ENCODE results near the gene ST14. TPM values are rescaled to one million over a fixed set of nuclear protein-coding genes. Genes with fewer than 3 reads are reported as not detected.

The ST14 gene
- total and polyA plus RNA-seq, 10 of the 15 experiments (the other 5 are each of a cell fraction or from before 2014, with no cell fraction given), result 0.02 to 3.9 (median 0.73) TPM; not detected in 2

GRCh38 chr11:130156108-130157022 is 3.2 kb upstream of the ST14 start:
- ATAC-seq, result no peak
- TF ChIP-seq, protein P1, sequence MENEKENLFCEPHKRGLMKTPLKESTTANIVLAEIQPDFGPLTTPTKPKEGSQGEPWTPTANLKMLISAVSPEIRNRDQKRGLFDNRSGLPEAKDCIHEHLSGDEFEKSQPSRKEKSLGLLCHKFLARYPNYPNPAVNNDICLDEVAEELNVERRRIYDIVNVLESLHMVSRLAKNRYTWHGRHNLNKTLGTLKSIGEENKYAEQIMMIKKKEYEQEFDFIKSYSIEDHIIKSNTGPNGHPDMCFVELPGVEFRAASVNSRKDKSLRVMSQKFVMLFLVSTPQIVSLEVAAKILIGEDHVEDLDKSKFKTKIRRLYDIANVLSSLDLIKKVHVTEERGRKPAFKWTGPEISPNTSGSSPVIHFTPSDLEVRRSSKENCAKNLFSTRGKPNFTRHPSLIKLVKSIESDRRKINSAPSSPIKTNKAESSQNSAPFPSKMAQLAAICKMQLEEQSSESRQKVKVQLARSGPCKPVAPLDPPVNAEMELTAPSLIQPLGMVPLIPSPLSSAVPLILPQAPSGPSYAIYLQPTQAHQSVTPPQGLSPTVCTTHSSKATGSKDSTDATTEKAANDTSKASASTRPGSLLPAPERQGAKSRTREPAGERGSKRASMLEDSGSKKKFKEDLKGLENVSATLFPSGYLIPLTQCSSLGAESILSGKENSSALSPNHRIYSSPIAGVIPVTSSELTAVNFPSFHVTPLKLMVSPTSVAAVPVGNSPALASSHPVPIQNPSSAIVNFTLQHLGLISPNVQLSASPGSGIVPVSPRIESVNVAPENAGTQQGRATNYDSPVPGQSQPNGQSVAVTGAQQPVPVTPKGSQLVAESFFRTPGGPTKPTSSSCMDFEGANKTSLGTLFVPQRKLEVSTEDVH (IDR thresholded peaks at IDR 0.05; ENCODE audit: low read depth, partially characterized antibody), result no peak
- TF ChIP-seq SPI1 (IDR thresholded peaks at IDR 0.05; ENCODE audit: borderline replicate concordance, insufficient read depth, low read depth, low read length), result peak; percentile 65
- TF ChIP-seq CHD4 (IDR thresholded peaks at IDR 0.05), result no peak
- no peak for TF ChIP-seq CREB1 (IDR thresholded peaks at IDR 0.05; ENCODE audit: low read depth)
- TF ChIP-seq RAD21 (IDR thresholded peaks at IDR 0.05; ENCODE audit: insufficient read depth, low read depth, low read length), result no peak
- ChIA-PET RAD21 (ENCODE audit: unreplicated experiment) (no interaction called here), CTCF (interaction anchor here (0.6 to 1.4 kb wide), 3 partner anchors 11 to 270 kb away, joined by 3 read pairs; no protein-coding TSS in a partner anchor), POLR2A (no interaction called here), SMC1A (ENCODE audit: uncharacterized antibody, unreplicated experiment) (no interaction called here)
- no peaks in the 10 kb centered on the region for H3K79me2 ChIP-seq (ENCODE audit: control insufficient read depth, insufficient read depth, low read length)
- no peak overlapping the region for H3K4me3 ChIP-seq
- no TSS peak for BruUV-seq (replicated peaks)
- intact Hi-C loops (cut with micrococcal nuclease; ENCODE audit: unreplicated experiment) (no loop called here), in situ Hi-C loops (cut with MboI) (no loop called here)
- H3K27ac ChIP-seq (ENCODE audit: control insufficient read depth, insufficient read depth), result no peak overlapping the region
- no peak for FAIRE-seq
- H3K4me1 ChIP-seq (ENCODE audit: control insufficient read depth, insufficient read depth, low read length), result peaks cover 23% of the 10 kb centered on the region; the same call in 1 of the 2 replicates
- no peak overlapping the region for H2AFZ ChIP-seq (ENCODE audit: control insufficient read depth, low read depth, low read length)
- H3K4me2 ChIP-seq (ENCODE audit: control insufficient read depth, insufficient read depth), result no peak overlapping the region
- H3K36me3 ChIP-seq (ENCODE audit: control insufficient read depth in 2 of 2, insufficient read depth in 2 of 2, low read length in 1 of 2), result no peaks in the 10 kb centered on the region
- no peaks in the 10 kb centered on the region for H3K9me3 ChIP-seq (replicated peaks; ENCODE audit: control insufficient read depth, insufficient read depth, low read length)
- DNase-seq (ENCODE audit: low read depth, low spot score), result no peak
- H4K20me1 ChIP-seq (ENCODE audit: control insufficient read depth, insufficient read depth), result no peaks in the 10 kb centered on the region; the same call in 1 of the 2 replicates
- H3K9ac ChIP-seq (ENCODE audit: control insufficient read depth, insufficient read depth, low read length), result no peak overlapping the region
- peaks cover 14% of the 10 kb centered on the region in 2 experiments for H3K27me3 ChIP-seq (replicated peaks in 1 of 2; ENCODE audit: control insufficient read depth in 2 of 2, insufficient read depth in 2 of 2, low read length in 1 of 2)
- 39% methylated on average over 11 of the region's 11 CpGs for WGBS (ENCODE audit: insufficient coverage, insufficient replicate concordance, low lambda C conversion rate, missing lambda C conversion rate)

Measured in GM12878 (cell line).